ENCODE data around the gene CELSR1. TPM values are rescaled to one million over a fixed set of nuclear protein-coding genes. Genes with fewer than 3 reads are reported as not detected.

CELSR1 gene
- total and polyA plus RNA-seq, 9 donors: 1.8 to 6.9 (median 3.4) TPM

- Histone ChIP-seq H3K27me3 (ENCODE audit: control insufficient read depth, insufficient read depth, low read length) (peaks cover 3% of the 10 kb centered on the region), H3K27ac (ENCODE audit: low read length) (no peak overlapping the region), H3K4me3 (ENCODE audit: low read length) (no peak overlapping the region), H3K4me1 (ENCODE audit: control insufficient read depth, insufficient read depth, low read length) (no peaks in the 10 kb centered on the region), H3K36me3 (ENCODE audit: control insufficient read depth, insufficient read depth, low read length) (no peaks in the 10 kb centered on the region), H3K9me3 (replicated peaks; ENCODE audit: control insufficient read depth, low read depth, low read length) (no peaks in the 10 kb centered on the region)
- DNase-seq: no peak
- WGBS (ENCODE audit: insufficient coverage): no CpG with 5 or more reads among the region's 5 CpGs
Measured at GRCh38 chr22:46467006-46467405, 70.4 kb downstream of the CELSR1 start.

- Histone ChIP-seq H3K4me1 (ENCODE audit: control insufficient read depth, insufficient read depth, low read length) (no peaks in the 10 kb centered on the region), H3K9me3 (replicated peaks; ENCODE audit: control insufficient read depth, low read depth, low read length) (no peaks in the 10 kb centered on the region), H3K36me3 (ENCODE audit: control insufficient read depth, insufficient read depth, low read length) (no peaks in the 10 kb centered on the region), H3K4me3 (ENCODE audit: low read length) (no peak overlapping the region), H3K27me3 (ENCODE audit: control insufficient read depth, insufficient read depth, low read length) (peaks cover 10% of the 10 kb centered on the region), H3K27ac (ENCODE audit: low read length) (no peak overlapping the region)
- DNase-seq: no peak
- WGBS (ENCODE audit: insufficient coverage): 84% methylated on average over 8 of the region's 10 CpGs
Measured at GRCh38 chr22:46466255-46466676, 71.2 kb downstream of the CELSR1 start.

- Histone ChIP-seq H3K4me3 (ENCODE audit: low read length) (no peak overlapping the region), H3K9me3 (replicated peaks; ENCODE audit: control insufficient read depth, low read depth, low read length) (no peaks in the 10 kb centered on the region), H3K4me1 (ENCODE audit: control insufficient read depth, insufficient read depth, low read length) (peaks cover under 1% of the 10 kb centered on the region), H3K27ac (ENCODE audit: low read length) (no peak overlapping the region), H3K27me3 (ENCODE audit: control insufficient read depth, insufficient read depth, low read length) (peaks cover 12% of the 10 kb centered on the region), H3K36me3 (ENCODE audit: control insufficient read depth, insufficient read depth, low read length) (no peaks in the 10 kb centered on the region)
- 59% methylated on average over 9 of the region's 12 CpGs for WGBS (ENCODE audit: insufficient coverage)
- DNase-seq: no peak
Measured at GRCh38 chr22:46465793-46466192, 71.6 kb downstream of the CELSR1 start.

GRCh38 chr22:46465345-46465720 lies 72.1 kb downstream of the CELSR1 start:
- H3K4me1 ChIP-seq (ENCODE audit: control insufficient read depth, insufficient read depth, low read length): peaks cover 6% of the 10 kb centered on the region
- DNase-seq: no peak
- H3K36me3 ChIP-seq (ENCODE audit: control insufficient read depth, insufficient read depth, low read length): no peaks in the 10 kb centered on the region
- H3K9me3 ChIP-seq (replicated peaks; ENCODE audit: control insufficient read depth, low read depth, low read length): no peaks in the 10 kb centered on the region
- peaks cover 16% of the 10 kb centered on the region for H3K27me3 ChIP-seq (ENCODE audit: control insufficient read depth, insufficient read depth, low read length)
- H3K4me3 ChIP-seq (ENCODE audit: low read length): no peak overlapping the region
- no peak overlapping the region for H3K27ac ChIP-seq (ENCODE audit: low read length)
- 42% methylated on average over 7 of the region's 11 CpGs for WGBS (ENCODE audit: insufficient coverage)

GRCh38 chr22:46464701-46465344 lies 72.6 kb downstream of the CELSR1 start:
- H3K27me3 ChIP-seq (ENCODE audit: control insufficient read depth, insufficient read depth, low read length): peaks cover 18% of the 10 kb centered on the region
- H3K36me3 ChIP-seq (ENCODE audit: control insufficient read depth, insufficient read depth, low read length): no peaks in the 10 kb centered on the region
- H3K4me3 ChIP-seq (ENCODE audit: low read length): no peak overlapping the region
- H3K27ac ChIP-seq (ENCODE audit: low read length): no peak overlapping the region
- no peaks in the 10 kb centered on the region for H3K9me3 ChIP-seq (replicated peaks; ENCODE audit: control insufficient read depth, low read depth, low read length)
- DNase-seq: no peak
- WGBS (ENCODE audit: insufficient coverage): 50% methylated on average over 11 of the region's 18 CpGs
- peaks cover 8% of the 10 kb centered on the region for H3K4me1 ChIP-seq (ENCODE audit: control insufficient read depth, insufficient read depth, low read length)

- Histone ChIP-seq H3K27me3 (ENCODE audit: control insufficient read depth, insufficient read depth, low read length) (peaks cover 19% of the 10 kb centered on the region), H3K36me3 (ENCODE audit: control insufficient read depth, insufficient read depth, low read length) (no peaks in the 10 kb centered on the region), H3K4me1 (ENCODE audit: control insufficient read depth, insufficient read depth, low read length) (peaks cover 8% of the 10 kb centered on the region), H3K9me3 (replicated peaks; ENCODE audit: control insufficient read depth, low read depth, low read length) (no peaks in the 10 kb centered on the region), H3K4me3 (ENCODE audit: low read length) (no peak overlapping the region), H3K27ac (ENCODE audit: low read length) (no peak overlapping the region)
- WGBS (ENCODE audit: insufficient coverage): 88% methylated on average over 8 of the region's 8 CpGs
- DNase-seq: no peak
Measured at GRCh38 chr22:46464296-46464695, 73.1 kb downstream of the CELSR1 start.

- Histone ChIP-seq H3K27ac (ENCODE audit: low read length) (no peak overlapping the region), H3K27me3 (ENCODE audit: control insufficient read depth, insufficient read depth, low read length) (peaks cover 22% of the 10 kb centered on the region), H3K4me1 (ENCODE audit: control insufficient read depth, insufficient read depth, low read length) (peaks cover 8% of the 10 kb centered on the region), H3K9me3 (replicated peaks; ENCODE audit: control insufficient read depth, low read depth, low read length) (no peaks in the 10 kb centered on the region), H3K36me3 (ENCODE audit: control insufficient read depth, insufficient read depth, low read length) (no peaks in the 10 kb centered on the region), H3K4me3 (ENCODE audit: low read length) (no peak overlapping the region)
- WGBS (ENCODE audit: insufficient coverage): 94% methylated on average over 69 of the region's 70 CpGs
- no peak for DNase-seq
Measured at GRCh38 chr22:46463435-46464227, 73.8 kb downstream of the CELSR1 start.

- Histone ChIP-seq H3K27me3 (ENCODE audit: control insufficient read depth, insufficient read depth, low read length) (peaks cover 24% of the 10 kb centered on the region), H3K27ac (ENCODE audit: low read length) (no peak overlapping the region), H3K36me3 (ENCODE audit: control insufficient read depth, insufficient read depth, low read length) (no peaks in the 10 kb centered on the region), H3K9me3 (replicated peaks; ENCODE audit: control insufficient read depth, low read depth, low read length) (no peaks in the 10 kb centered on the region), H3K4me3 (ENCODE audit: low read length) (no peak overlapping the region), H3K4me1 (ENCODE audit: control insufficient read depth, insufficient read depth, low read length) (peaks cover 8% of the 10 kb centered on the region)
- no peak for DNase-seq
- WGBS (ENCODE audit: insufficient coverage): 67% methylated on average over 13 of the region's 18 CpGs
Measured at GRCh38 chr22:46462726-46463371, 74.6 kb downstream of the CELSR1 start.

GRCh38 chr22:46461566-46462180 lies 75.7 kb downstream of the CELSR1 start:
- Histone ChIP-seq H3K27me3 (ENCODE audit: control insufficient read depth, insufficient read depth, low read length) (peaks cover 24% of the 10 kb centered on the region), H3K27ac (ENCODE audit: low read length) (no peak overlapping the region), H3K36me3 (ENCODE audit: control insufficient read depth, insufficient read depth, low read length) (no peaks in the 10 kb centered on the region), H3K4me3 (ENCODE audit: low read length) (no peak overlapping the region), H3K9me3 (replicated peaks; ENCODE audit: control insufficient read depth, low read depth, low read length) (no peaks in the 10 kb centered on the region), H3K4me1 (ENCODE audit: control insufficient read depth, insufficient read depth, low read length) (peaks cover 8% of the 10 kb centered on the region)
- DNase-seq: no peak
- 89% methylated on average over 11 of the region's 22 CpGs for WGBS (ENCODE audit: insufficient coverage)

- H3K27ac ChIP-seq (ENCODE audit: low read length): no peak overlapping the region
- H3K27me3 ChIP-seq (ENCODE audit: control insufficient read depth, insufficient read depth, low read length): peaks cover 24% of the 10 kb centered on the region
- H3K36me3 ChIP-seq (ENCODE audit: control insufficient read depth, insufficient read depth, low read length): no peaks in the 10 kb centered on the region
- no peak for DNase-seq
- H3K4me3 ChIP-seq (ENCODE audit: low read length): no peak overlapping the region
- 0% methylated on average over 1 of the region's 12 CpGs for WGBS (ENCODE audit: insufficient coverage)
- H3K9me3 ChIP-seq (replicated peaks; ENCODE audit: control insufficient read depth, low read depth, low read length): no peaks in the 10 kb centered on the region
- H3K4me1 ChIP-seq (ENCODE audit: control insufficient read depth, insufficient read depth, low read length): peaks cover 8% of the 10 kb centered on the region
Measured at GRCh38 chr22:46460857-46461256, 76.6 kb downstream of the CELSR1 start.

Measured in muscle of leg (tissue), 11 donors.